ENCODE results near the gene SLN.
"Not testable (repeated sequence)": the region's sequence is repeated elsewhere in the genome, so short reads cannot be mapped to it uniquely, and the experiment has no call there.

The SLN gene

DNA sequence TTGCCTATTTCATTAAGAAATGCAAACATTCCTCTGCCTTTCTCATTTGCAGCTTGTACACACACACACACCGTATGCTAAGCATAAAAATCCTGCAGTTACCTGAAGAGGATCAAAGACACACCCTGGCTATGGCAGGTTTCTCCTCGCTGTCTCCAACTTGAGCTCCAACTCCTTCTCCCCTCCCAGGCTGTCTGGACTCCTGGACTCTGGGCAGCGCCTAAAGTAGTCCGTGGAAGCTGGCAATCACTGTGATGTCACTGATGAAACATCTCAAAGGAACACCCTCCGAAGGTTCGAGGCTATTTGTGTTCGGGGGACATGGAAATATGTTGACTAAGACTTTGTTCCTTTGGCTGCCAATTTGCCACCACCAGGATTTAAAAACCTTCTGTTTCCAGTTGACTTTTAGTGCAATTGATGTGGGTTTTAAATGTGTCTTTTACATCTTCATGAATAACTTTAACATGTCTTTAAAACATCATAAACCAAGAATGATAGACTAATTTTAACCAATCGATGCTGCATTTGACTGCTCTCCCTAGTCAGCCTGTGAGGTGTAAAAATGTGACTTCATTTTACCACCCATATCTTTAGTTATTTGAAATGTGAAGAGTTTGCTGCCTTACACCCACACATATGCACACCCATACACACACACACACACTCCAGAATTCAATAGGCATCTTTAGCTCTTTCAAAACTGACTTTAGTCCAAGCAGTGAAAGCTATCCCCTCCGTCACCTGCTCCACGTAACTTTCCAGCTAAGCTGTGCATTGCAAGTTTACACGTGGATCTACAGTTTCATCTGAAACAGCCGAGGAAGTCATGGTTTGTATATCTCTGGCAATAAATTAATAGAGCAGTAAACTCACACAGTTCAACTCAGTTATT, at the start of gene SLN:
Gene SLN (minus strand): TSS at position 196 of the 895 bp plus-strand sequence.
- no peak for DNase-seq

DNA sequence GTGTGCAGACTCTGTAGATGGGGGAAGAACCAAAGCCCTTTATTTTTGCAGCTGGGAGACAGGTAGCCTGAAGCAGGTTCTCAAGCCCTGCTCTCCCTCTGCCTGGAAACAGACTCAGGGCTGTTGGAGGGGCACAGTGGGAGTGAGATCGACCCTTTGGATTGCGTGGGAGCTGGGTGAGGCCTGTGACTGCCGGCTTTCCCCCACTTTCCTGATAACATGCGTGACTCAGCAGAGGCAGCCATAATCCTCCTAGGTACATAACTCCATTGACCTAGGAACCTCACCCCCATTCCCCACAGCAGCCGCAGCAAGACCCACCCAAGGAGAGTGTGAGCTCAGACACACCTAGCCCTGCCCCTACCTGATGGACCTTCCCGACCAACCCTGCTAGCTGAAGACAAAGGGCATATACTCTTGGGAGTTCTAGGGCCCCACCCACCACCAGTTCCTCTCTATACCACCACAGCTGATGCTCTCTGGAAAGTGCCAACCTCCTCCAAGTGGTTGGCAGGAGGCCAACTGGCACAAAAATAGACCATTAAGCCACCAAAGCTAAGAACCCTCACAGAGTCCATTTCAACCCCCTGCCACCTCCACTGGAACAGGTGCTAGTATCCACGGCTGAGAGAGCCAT, 47.0 kb upstream of the SLN start:
- DNase-seq, result not testable (repeated sequence)

DNA sequence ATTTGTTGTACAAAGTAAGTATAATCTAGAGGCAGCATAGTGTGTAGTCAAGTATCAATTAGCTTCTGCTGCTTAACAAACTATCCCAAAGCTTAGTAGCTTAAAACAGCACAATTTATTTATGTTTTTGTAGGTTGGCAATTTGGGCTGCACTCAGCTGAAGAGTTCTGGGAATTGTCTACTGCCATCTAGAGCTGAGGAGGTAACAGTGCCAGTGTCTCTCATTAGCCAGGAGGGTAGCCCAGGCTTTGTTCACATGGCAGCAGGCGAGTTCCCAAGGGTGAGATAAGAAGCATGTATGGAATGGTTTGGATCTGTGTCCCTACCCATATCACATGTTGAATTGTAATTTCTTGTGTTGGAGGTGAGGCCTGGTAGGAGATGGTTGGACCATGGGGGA, 45.8 kb upstream of the SLN start:
- no peak for DNase-seq

DNA sequence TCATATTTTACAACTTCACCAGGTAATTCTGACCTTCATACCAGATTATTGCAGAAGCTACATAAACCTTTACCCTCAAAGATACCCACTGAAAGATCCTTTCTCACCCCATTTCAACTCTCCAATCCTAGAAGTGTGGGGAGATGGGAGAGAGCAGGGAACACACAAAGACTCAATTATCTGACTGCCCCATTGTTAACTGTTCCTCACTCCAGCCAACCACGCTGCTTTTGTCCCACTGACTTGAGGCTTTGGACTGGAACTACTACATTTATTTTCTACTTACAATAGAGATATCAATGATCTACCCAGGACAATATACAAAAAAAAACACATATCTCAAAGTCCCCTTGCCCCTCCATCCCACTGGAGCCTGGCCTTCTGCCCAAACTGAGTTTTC, 44.7 kb upstream of the SLN start:
- DNase-seq, result peak; percentile 10 to 22

DNA sequence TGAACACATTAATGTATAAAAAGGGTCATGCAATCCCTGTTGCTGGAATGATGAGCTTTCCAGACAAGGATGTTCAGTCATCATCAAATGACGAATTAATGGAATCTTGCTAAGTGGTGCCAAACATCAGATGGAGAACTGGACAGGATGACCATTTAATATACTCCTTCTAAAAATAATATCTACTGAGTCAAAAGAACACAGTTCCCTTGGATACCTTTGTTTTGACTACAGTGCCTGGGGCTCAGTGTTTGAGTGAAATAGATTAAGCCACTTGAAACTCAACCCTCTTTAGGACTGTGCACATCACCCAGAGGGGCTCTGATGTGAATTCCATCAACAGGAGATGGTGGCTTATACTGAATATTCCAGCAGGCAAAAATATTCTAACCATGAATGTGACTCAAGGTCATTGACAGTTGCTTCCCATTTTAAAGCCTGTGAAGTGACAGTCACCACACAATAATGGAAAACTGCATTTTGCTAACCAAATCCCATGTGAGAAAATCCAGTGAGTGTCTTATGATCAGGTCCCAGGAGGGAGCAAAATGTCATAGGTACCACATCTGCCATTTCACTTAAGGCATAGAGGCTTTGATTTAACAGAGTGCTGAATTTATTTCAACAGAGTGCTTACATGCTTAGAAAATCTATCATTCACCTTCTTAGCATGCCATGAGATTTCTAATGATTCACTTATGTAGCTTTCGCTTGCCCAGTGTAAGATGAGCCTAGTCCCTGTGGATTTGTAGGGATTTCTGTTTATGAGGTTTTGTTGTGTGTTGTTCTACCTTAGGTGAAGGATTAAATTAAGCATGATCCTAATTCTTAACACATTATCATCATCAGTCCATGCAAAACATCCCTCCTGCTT, 41.3 kb upstream of the SLN start:
- DNase-seq, result no peak

DNA sequence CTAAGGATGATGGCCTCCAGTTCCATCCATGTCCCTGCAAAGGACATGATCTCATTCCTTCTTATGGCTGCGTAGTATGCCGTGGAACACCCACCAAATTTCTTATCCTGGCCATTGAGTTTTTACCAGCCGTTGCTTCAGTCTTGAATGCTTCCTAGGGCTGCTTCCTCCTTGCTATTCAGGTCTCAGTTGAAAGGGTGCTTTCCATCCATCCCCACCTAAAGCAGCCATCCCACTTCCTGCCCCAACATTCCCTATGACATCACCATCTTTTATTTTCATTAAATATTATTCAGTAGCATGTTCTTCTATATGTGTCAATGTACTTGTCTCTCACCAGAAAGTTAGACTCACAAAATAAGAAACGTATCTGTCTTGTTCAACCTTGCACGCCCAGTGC, 40.7 kb upstream of the SLN start:
- no peak for DNase-seq

DNA sequence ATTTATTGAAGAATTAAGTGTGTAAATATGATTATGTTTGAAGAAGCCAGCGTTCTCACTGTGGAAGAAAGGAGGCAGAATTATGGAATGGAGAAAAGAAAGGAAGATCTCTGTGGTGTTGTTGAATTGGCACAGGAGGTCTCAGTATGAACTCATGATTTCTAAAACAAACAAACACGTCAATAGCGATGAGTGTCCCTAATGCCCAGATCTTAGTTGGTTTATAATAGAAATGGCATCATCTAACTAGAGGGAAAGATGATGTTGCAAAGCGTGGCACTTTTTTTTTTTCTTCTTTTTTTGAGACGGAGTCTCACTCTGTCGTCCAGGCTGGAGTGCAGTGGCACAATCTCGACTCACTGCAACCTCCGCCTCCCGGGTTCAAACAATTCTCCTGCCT, 39.2 kb upstream of the SLN start:
- DNase-seq, result no peak

DNA sequence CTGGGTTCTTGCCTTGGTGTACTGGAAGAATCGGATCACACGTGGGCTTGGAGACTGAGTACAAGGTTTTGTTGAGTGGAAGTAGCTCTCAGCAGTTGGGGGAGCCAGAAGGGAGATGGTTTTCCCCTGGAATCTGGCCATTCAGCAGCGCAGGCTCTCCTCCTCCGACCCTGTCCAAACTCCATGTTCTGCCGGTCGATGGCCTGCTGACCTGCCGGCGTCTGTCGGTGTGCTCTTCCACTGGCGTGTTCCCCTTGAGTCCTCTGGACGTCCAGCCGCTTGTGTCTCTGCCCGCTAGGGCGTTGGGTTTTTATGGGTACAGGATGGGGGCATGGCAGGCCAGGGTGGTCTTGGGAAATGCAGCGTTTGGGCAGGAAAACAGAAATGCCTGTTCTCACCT, 38.5 kb upstream of the SLN start:
- DNase-seq, result no peak

DNA sequence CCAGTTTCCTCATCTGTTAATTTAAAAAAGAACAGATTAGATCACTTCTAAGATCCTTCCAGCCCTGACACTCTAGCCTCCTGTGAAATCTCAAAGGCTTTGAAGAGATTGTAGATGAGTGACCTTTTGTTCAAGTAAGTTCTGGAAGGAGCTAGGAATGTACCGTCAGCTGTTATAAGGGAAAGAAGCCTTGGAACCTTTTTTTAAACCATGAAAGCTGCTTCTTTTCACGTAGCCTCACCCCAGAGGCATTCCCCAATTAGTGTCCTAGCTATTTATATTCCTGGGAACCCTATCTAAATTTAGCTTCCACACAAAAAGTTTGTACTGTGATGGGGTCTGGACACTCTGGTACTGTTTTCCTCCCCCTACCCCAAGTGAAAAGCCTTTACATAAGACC, 35.8 kb upstream of the SLN start:
- DNase-seq, result no peak

DNA sequence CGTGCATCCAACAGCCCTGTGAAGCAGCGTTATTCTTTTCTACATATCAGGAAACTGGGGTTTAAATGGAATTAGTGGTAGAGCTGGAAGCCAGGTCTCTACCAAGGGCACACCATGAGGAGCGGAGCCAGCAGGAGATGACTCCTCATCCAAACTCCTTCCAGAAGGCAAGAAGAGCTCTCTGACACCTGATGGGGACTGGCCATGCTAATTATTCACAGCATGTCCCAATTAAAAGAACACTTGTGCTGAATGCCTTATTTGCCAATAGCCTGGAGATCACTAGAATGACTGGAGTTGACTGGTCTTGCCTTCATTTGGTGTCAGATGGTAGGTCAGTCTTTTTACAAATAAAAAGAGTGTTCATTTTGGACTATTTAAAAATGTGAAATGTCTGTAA, 32.9 kb upstream of the SLN start:
- DNase-seq, result no peak

DNA sequence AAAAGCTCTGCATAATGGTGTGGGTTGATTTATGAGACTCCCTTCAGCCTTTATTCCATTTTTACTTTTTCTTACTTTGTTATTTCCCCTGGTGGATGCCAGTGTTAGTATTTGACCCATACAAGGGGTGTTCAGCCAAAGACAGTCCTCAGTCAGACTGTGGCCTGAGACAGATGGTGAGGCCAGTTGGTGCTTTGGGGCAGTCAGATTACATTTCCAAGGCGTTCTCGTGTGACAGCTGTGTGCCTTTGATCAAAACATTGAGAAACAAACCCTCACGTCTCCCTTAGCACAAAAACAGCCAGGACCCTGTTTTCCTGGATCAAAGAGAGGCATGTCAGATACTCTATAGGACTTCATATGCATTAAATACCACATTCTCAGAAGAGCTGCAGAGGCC, 31.3 kb upstream of the SLN start:
- DNase-seq, result no peak

DNA sequence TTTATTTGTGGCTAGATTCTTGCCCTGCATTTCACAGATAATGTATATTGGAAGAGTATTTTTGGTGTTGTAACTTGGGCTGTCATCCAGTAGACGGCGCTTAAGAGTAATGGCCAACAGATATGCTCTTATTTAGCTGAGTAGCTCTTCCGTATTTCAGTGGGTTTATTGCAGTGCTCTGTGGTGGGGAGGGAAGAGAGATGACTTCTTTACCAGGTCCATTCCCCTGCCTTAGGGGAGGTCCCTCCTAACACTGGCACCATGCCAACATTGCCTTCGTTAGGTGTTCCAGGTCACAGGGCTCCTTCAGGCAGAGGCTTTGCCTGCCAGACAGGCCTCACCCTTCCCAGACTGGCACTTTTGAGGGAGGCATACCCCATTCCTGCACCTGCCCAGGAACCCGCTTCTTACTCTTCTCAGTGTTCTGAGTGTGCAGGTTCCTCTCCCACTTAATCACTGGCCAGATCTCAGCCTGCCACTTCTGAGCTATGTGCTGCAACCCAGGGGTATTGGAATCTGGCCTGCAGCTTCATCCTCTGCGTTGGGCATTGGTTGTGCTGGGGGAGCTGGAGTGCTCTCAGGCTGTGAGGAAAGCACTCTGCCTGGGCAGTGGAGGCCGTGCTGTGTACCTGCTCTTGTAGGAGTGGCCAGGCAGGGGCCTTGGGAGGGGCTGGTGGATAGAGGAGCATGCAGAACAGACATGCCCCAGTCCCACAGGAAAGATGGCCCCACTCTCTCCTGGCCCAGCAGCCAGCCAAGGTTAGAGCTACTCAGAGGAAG, 29.4 kb upstream of the SLN start:
- no peak for DNase-seq

DNA sequence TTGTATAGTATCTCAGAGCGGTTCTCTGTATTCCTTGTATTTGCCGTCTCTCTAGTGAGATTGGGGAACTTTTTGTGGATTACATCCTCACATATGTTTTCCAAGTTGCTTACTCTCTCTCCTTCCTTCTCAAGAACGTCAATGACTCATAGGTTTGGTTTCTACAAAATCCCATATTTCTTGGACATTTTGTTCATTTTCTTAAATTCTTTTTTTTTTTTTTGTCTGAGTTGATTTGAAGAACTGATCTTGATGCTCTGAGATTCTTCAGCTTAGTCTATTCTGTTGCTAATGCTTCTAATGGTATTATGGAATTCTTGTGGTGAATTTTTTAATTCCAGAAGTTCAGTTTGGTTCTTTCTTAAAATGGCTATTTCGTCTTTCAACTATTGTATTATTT, 28.4 kb upstream of the SLN start:
- DNase-seq, result no peak

DNA sequence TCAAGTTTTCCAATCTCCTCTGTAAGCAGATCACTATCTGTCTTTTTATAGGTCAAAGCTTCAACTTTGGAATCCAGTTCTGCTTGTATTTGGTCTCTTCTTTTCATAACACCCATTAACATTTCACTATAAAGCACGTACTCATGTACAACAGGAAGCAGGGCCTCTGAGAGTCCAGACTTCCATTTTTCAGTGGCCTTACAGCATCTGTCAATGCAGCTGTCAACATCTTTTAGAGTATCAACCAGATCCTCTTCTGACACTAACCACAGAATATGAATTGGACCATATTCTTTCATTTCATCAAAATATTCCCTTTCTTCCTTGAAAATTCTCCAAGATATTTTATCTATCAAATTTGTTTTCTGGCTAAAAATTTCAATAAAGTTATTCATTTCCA, 24.7 kb upstream of the SLN start:
- DNase-seq, result no peak

DNA sequence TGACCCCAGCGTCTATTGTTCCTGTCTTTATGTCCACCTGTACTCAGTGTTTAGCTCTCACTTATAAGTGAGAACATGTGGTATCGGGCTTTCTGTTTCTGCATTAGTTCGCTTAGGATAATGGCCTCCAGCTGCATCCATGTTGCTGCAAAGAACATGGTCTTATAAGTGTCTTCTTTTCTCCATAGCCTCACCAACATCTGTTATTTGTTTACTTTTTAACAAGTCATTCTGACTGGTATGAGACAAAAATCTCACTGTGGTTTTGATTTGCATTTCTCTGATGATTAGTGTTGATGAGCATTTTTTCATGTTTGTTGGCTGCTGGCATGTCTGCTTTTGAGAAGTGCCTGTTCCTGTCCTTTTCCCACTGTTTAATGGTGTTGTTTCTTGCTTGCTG, 21.7 kb upstream of the SLN start:
- no peak for DNase-seq

DNA sequence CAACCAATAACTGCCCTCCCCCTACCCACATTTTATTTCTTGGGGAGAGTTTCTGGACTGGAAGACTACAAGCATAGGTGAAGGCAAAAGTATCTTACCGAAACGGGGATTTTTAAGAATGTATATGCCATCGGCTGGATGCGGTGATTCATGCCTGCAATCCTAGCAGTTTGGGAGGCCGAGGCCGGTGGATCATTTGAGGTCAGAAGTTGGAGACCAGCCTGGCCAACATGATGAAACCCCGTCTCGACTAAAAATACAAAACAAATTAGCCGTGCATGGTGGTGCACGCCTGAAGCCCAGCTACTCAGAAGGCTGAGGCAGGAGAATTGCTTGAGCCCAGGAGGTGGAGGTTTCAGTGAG, 20.8 kb upstream of the SLN start:
- no peak for DNase-seq

DNA sequence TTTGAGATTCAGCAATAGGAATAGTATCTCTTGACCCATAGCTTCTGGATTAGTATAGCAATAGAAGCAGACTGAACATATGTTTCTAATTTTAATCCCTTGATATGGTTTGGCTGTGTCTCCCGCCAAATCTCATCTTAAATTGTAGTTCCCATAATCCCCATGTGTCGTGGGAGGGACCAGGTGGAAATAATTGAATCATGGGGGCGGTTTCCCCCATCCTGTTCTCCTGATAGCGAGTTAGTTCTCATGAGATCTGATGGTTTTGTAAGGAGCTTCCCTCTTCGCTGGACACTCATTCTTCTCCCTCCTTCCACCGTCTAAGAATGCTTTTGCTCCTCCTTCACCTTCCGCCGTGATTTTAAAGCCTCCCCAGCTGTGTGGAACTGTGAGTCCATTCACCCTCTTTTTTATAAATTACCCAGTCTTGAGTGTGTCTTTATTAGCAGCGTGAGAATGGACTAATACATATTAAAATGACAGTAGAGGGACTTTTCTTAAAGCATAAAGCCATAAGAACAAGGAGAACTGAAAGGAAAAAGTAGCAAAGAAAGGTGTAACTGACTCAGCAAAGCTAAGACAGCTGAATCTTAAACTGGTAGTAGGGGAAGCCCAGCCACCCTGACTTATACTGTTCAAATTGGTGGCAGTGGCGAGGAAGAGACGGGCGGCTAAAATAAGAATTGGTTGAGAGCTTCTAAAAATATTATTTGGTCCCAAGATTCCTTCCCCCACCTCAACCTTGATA, 20.3 kb upstream of the SLN start:
- no peak for DNase-seq

DNA sequence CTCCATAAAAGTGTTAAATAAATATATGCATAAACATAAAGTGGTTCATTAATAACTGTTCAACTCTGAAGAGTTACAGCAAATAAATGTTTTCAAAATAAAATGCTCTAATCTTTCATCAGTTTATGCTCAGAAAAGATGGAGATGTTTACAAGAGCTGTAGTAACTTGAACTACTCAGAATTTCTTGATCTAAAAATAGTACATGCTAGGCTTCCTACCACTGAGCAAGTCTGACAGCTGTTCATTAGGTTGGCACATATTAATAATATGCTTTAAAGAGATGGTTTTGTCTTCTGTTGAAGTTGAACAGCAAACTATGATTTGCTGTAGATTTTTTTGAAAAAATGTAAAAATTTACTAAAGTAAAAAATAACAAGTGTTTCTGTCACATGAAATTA, 10.8 kb upstream of the SLN start:
- no peak for DNase-seq

DNA sequence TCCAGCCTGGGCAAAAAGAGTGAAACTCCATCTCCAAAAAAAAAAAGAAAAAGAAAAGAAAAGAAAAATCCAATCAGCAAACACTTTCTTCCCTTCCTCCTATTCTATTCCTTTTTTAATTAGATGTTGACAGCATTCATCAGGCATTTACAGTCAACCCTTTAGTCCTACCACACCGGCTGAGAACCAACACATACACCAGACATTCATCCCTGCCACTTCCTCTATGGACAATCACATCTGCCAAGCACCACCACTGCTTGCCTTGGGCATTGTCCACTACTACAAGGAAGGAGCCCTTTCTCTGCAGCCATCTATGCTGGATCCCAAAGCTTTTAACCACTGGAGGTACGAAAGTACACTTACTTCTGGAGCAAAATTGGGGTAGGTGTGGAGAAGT, 9.4 kb upstream of the SLN start:
- DNase-seq, result no peak

DNA sequence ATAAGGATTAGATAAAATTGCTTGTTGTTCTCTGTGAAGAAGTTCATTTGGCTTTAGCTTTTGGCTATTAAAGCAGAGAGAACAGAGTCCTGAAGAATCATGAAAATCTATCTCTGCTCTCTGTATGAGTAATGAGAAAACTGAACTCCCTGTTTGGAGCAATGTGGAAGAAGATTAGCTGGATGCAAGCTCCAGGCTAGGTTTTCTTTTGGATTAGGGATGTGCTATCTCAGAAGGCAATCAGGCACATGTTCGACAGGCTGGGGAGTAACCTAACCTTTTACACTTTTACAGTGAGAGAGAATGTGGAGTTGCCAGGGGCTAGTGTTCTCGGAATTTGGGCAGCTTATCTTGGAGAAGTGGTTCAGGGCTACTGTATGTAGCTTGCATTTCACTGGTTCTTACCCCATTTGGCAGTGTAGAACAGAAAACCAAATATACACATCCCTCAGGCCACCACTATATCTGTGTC, 8.5 kb upstream of the SLN start:
- no peak for DNase-seq

DNA sequence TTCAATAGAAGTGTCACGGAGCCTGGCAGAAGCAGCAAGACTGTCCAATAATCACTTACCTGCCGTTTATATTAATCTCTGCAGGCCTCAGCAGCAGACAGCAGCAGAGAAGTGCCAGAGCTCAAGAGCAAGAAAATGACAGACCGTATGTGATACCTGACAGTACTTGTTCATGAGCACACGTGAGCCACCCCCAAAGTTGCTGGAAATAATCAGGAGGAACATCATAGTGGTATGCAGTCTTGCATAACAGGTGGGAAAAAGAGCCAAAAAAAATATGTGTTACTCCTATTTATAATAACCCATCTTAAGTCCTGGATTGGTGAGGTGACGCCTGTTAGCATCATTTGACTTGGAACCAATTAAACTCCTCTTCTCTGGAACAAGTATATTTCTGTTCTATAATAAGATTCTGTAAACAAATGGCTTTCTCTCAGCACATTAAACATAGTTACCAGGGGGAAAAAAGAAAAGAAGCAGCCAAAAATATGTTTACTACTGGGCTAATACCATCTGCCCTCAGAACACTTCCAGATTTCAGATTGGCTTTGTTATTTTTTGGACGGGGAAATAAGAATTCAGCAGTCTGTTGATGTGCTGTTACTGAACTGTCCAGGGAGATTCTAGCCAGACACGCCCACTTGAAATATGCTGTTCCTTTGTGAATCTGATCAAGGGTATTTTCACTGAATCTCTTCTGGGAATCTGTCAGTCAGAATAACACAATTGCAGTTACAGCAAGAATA, 7.9 kb upstream of the SLN start:
- DNase-seq, result peak in 1 of 2 donors; percentile 59
